Ishikawa (cell line): ENCODE results near the gene SYT6.

ENCODE experiments used
- CEBPB ChIP-seq: IDR thresholded peaks from 2 replicates; pipeline ENCODE4 v1.6.1; 2012
- EGR1 ChIP-seq: IDR thresholded peaks from 2 replicates; pipeline ENCODE4 v1.6.1; 2012
- EP300 ChIP-seq: IDR thresholded peaks from 2 replicates; pipeline ENCODE4 v1.6.1; 2012; ENCODE audit warnings: borderline replicate concordance
- FOXM1 ChIP-seq: IDR thresholded peaks from 2 replicates; pipeline ENCODE4 v1.6.1; 2012; ENCODE audit warnings: low read depth, borderline replicate concordance
- NFIC ChIP-seq: IDR thresholded peaks from 2 replicates; pipeline ENCODE4 v1.6.1; 2012
- RAD21 ChIP-seq: IDR thresholded peaks from 2 replicates; pipeline ENCODE4 v1.6.1; 2012; ENCODE audit warnings: low read depth
- TAF1 ChIP-seq: IDR thresholded peaks from 2 replicates; pipeline ENCODE4 v1.6.1; 2012; ENCODE audit warnings: low read depth, mild to moderate bottlenecking
- TCF12 ChIP-seq: IDR thresholded peaks from 2 replicates; pipeline ENCODE4 v1.6.1; 2012; ENCODE audit warnings: low read depth
- ZBTB7A ChIP-seq: IDR thresholded peaks from 2 replicates; pipeline ENCODE4 v1.6.1; 2012; ENCODE audit warnings: low read depth
- TF ChIP-seq, protein P1 (sequence below): IDR thresholded peaks from 2 replicates; pipeline ENCODE4 v1.6.1; 2012; ENCODE audit warnings: low read depth, mild to moderate bottlenecking
- TF ChIP-seq, protein P2 (sequence below): IDR thresholded peaks from 2 replicates; pipeline ENCODE4 v1.6.1; 2012
- TF ChIP-seq, protein P3 (sequence below): IDR thresholded peaks from 2 replicates; pipeline ENCODE4 v1.6.1; 2012

DNA sequence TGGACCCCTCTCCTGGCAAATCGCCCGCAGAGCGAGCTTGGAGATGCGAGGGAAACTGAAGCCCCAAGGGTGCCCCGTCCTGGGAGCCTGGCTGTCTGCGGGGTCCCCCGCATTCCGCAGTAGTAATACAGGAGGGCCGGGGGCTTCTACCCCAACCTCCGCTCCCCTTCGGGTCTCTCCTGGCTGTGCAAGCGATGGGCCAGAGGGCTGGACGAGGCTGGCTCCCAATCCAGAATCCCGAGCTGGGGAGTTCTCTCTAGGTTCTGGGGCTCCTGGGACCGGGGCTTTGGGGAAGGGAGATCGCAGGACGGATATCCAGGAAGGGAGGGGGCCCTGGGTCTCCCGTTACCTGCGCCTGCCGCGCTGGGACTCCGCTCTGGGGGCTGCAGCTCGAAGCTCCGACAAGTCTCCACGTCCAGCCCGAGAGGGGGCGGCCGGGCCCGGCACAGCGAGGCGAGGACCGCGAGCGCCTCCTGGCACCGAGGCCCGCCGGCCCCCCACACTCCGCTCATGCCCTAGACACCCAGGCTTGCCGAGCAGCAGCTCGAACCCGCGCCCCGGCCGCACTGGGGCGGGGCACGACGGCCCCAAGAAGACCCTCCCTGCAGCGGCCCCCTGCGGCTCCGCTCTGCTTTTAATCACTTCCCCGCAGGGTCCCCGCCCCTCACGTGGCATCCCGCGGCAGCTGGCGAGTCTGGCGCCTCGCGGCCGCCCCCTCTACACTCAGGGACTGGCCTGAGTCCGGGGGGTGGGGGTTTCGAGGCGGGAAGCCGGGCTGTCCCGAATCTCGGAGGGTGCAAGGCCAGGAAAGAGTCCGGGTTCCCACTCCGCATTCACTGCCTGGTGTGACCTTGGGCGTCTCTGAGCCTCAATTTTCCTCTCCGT is at the start of gene SYT6:
- TF ChIP-seq EGR1 (no peak), EP300 (no peak), RAD21 (no peak), CEBPB (no peak), TCF12 (no peak), FOXM1 (no peak), ZBTB7A (no peak), TAF1 (no peak), NFIC (no peak)
- TF ChIP-seq, protein P1, sequence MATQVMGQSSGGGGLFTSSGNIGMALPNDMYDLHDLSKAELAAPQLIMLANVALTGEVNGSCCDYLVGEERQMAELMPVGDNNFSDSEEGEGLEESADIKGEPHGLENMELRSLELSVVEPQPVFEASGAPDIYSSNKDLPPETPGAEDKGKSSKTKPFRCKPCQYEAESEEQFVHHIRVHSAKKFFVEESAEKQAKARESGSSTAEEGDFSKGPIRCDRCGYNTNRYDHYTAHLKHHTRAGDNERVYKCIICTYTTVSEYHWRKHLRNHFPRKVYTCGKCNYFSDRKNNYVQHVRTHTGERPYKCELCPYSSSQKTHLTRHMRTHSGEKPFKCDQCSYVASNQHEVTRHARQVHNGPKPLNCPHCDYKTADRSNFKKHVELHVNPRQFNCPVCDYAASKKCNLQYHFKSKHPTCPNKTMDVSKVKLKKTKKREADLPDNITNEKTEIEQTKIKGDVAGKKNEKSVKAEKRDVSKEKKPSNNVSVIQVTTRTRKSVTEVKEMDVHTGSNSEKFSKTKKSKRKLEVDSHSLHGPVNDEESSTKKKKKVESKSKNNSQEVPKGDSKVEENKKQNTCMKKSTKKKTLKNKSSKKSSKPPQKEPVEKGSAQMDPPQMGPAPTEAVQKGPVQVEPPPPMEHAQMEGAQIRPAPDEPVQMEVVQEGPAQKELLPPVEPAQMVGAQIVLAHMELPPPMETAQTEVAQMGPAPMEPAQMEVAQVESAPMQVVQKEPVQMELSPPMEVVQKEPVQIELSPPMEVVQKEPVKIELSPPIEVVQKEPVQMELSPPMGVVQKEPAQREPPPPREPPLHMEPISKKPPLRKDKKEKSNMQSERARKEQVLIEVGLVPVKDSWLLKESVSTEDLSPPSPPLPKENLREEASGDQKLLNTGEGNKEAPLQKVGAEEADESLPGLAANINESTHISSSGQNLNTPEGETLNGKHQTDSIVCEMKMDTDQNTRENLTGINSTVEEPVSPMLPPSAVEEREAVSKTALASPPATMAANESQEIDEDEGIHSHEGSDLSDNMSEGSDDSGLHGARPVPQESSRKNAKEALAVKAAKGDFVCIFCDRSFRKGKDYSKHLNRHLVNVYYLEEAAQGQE: no peak
- TF ChIP-seq, protein P2, sequence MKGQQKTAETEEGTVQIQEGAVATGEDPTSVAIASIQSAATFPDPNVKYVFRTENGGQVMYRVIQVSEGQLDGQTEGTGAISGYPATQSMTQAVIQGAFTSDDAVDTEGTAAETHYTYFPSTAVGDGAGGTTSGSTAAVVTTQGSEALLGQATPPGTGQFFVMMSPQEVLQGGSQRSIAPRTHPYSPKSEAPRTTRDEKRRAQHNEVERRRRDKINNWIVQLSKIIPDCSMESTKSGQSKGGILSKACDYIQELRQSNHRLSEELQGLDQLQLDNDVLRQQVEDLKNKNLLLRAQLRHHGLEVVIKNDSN: no peak
- TF ChIP-seq, protein P3, sequence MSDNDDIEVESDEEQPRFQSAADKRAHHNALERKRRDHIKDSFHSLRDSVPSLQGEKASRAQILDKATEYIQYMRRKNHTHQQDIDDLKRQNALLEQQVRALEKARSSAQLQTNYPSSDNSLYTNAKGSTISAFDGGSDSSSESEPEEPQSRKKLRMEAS: no peak
